Neural progenitor cell (in vitro differentiated cells): ENCODE measurements around the gene LHX4. TPM values are rescaled to one million over a fixed set of nuclear protein-coding genes. Genes with fewer than 3 reads are reported as not detected.
A peak's percentile ranks its signal among the peaks of the same experiment; 100 is the strongest.
"Not testable (repeated sequence)": the region's sequence is repeated elsewhere in the genome, so short reads cannot be mapped to it uniquely, and the experiment has no call there.

Source experiments
- DNase-seq: peaks from one replicate; pipeline ENCODE4 v3.0.0-alpha.2; 2016; ENCODE audit warnings: low spot score
- H2AFZ ChIP-seq: fragments of 200-600 bp; sonication (generic); replicated peaks from 2 replicates; pipeline ENCODE4 v1.6.1; 2016; ENCODE audit warnings: antibody characterized with exemption
- H3F3A ChIP-seq: fragments of 200-600 bp; sonication (generic); 2 replicates; pipeline ENCODE4 v1.6.1; 2016; ENCODE audit warnings: antibody characterized with exemption, low read depth
- H3K27ac ChIP-seq: fragments of 200-600 bp; sonication (generic); 2 replicates; pipeline ENCODE4 v1.5.1; 2016; ENCODE audit warnings: mild to moderate bottlenecking
- H3K27me3 ChIP-seq: fragments of 200-600 bp; sonication (generic); 2 replicates; pipeline ENCODE4 v1.6.1; 2016; ENCODE audit warnings: mild to moderate bottlenecking, moderate library complexity
- H3K36me3 ChIP-seq: fragments of 200-600 bp; sonication (generic); 2 replicates; pipeline ENCODE4 v1.5.1; 2016
- H3K4me1 ChIP-seq: fragments of 200-600 bp; sonication (generic); 2 replicates; pipeline ENCODE4 v1.6.1; 2016; ENCODE audit warnings: mixed run types
- H3K4me2 ChIP-seq: fragments of 200-600 bp; sonication (generic); 2 replicates; pipeline ENCODE4 v1.6.1; 2016
- H3K4me3 ChIP-seq: fragments of 200-600 bp; sonication (generic); 2 replicates; pipeline ENCODE4 v1.5.1; 2016
- H3K79me2 ChIP-seq: fragments of 200-600 bp; sonication (generic); 2 replicates; pipeline ENCODE4 v1.6.1; 2016; ENCODE audit warnings: low read depth
- H3K9ac ChIP-seq: fragments of 200-600 bp; sonication (generic); 2 replicates; pipeline ENCODE4 v1.6.1; 2016
- H3K9me3 ChIP-seq: fragments of 200-600 bp; sonication (generic); 2 replicates; pipeline ENCODE4 v1.5.1; 2016; ENCODE audit warnings: low read depth
- H4K20me1 ChIP-seq: fragments of 200-600 bp; sonication (generic); 2 replicates; pipeline ENCODE4 v1.6.1; 2016; ENCODE audit warnings: low read depth
- H3K27ac Mint-ChIP-seq: 3 replicates; pipeline ENCODE4 v1.8.0; 2021; ENCODE audit warnings: mixed read lengths
- H3K27me3 Mint-ChIP-seq: 2 replicates; pipeline ENCODE4 v1.8.0; 2022; ENCODE audit warnings: low read depth, mild to moderate bottlenecking, inconsistent platforms, moderate library complexity, mixed read lengths; ENCODE audit not compliant: insufficient read depth
- H3K36me3 Mint-ChIP-seq: 3 replicates; pipeline ENCODE4 v1.8.0; 2021; ENCODE audit warnings: mixed read lengths
- H3K4me1 Mint-ChIP-seq: 3 replicates; pipeline ENCODE4 v1.8.0; 2021; ENCODE audit warnings: mixed read lengths
- H3K4me3 Mint-ChIP-seq: 3 replicates; pipeline ENCODE4 v1.8.0; 2021; ENCODE audit warnings: mild to moderate bottlenecking, moderate library complexity, mixed read lengths
- H3K9me3 Mint-ChIP-seq: 3 replicates; pipeline ENCODE4 v1.8.0; 2020; ENCODE audit warnings: mixed read lengths
- CTCF ChIP-seq: fragments of 200-600 bp; sonication (generic); IDR thresholded peaks from 2 replicates; pipeline ENCODE4 v1.5.1; 2017; ENCODE audit warnings: antibody characterized with exemption, mild to moderate bottlenecking
- EZH2 ChIP-seq: fragments of 200-600 bp; sonication (generic); IDR thresholded peaks from 2 replicates; pipeline ENCODE4 v1.6.1; 2017; ENCODE audit warnings: antibody characterized with exemption, mild to moderate bottlenecking, moderate library complexity
- EZH2phosphoT487 ChIP-seq: fragments of 200-600 bp; sonication (generic); IDR thresholded peaks from 2 replicates; pipeline ENCODE4 v1.6.1; 2017; ENCODE audit warnings: antibody characterized with exemption
- total RNA-seq: library from RNA; depleted of rRNA; stranded (reverse); fragments of >200 nt; gene quantifications from 2 replicates; pipeline ENCODE4 v1.2.3, GENCODE V29; 2015; ENCODE audit warnings: low replicate concordance

Gene LHX4
- total RNA-seq, 1 donor from 2014 or later, result not detected

GRCh38 chr1:180198196-180198595 is 31.9 kb upstream of the LHX4 start:
- H3K27me3 ChIP-seq, result no peaks in the 10 kb centered on the region
- H3K9ac ChIP-seq, result no peak overlapping the region
- H3K27ac ChIP-seq, result no peak overlapping the region
- no peaks in the 10 kb centered on the region for H3K79me2 ChIP-seq
- H3K36me3 Mint-ChIP-seq, result peaks cover 4% of the 10 kb centered on the region
- H3K4me1 Mint-ChIP-seq, result peaks cover 13% of the 10 kb centered on the region
- no peak overlapping the region for H3K4me3 Mint-ChIP-seq
- peak; percentile 84 for DNase-seq
- H3K27ac Mint-ChIP-seq, result no peak overlapping the region
- no peaks in the 10 kb centered on the region for H3K9me3 Mint-ChIP-seq
- peaks cover 29% of the 10 kb centered on the region for H4K20me1 ChIP-seq
- no peaks in the 10 kb centered on the region for H3K9me3 ChIP-seq
- no peaks in the 10 kb centered on the region for H3K36me3 ChIP-seq
- peaks cover 18% of the 10 kb centered on the region for H3K27me3 Mint-ChIP-seq
- H3F3A ChIP-seq, result peaks cover 5% of the 10 kb centered on the region
- H3K4me3 ChIP-seq, result no peak overlapping the region
- H3K4me2 ChIP-seq, result peak overlapping the region; percentile 26
- peaks cover 19% of the 10 kb centered on the region for H3K4me1 ChIP-seq
- H2AFZ ChIP-seq, result no peak overlapping the region
- TF ChIP-seq EZH2 (no peak), EZH2phosphoT487 (no peak)

GRCh38 chr1:180198611-180199010 is 31.5 kb upstream of the LHX4 start:
- Histone ChIP-seq H3K4me2 (peak overlapping the region; percentile 26), H3K4me3 (no peak overlapping the region), H3K9ac (no peak overlapping the region), H3K79me2 (no peaks in the 10 kb centered on the region), H2AFZ (no peak overlapping the region), H3F3A (peaks cover 5% of the 10 kb centered on the region), H3K4me1 (peaks cover 19% of the 10 kb centered on the region), H3K9me3 (no peaks in the 10 kb centered on the region), H3K27ac (no peak overlapping the region), H3K27me3 (no peaks in the 10 kb centered on the region), H4K20me1 (peaks cover 29% of the 10 kb centered on the region), H3K36me3 (no peaks in the 10 kb centered on the region)
- no peak for TF ChIP-seq CTCF
- no peak for TF ChIP-seq EZH2
- no peak for TF ChIP-seq EZH2phosphoT487
- H3K4me1 Mint-ChIP-seq, result peaks cover 13% of the 10 kb centered on the region
- peaks cover 18% of the 10 kb centered on the region for H3K27me3 Mint-ChIP-seq
- H3K27ac Mint-ChIP-seq, result no peak overlapping the region
- H3K4me3 Mint-ChIP-seq, result no peak overlapping the region
- DNase-seq, result no peak
- peaks cover 4% of the 10 kb centered on the region for H3K36me3 Mint-ChIP-seq
- H3K9me3 Mint-ChIP-seq, result no peaks in the 10 kb centered on the region

GRCh38 chr1:180199018-180199417 is 31.0 kb upstream of the LHX4 start:
- Histone ChIP-seq H3K4me1 (peaks cover 19% of the 10 kb centered on the region), H2AFZ (no peak overlapping the region), H3K9me3 (no peaks in the 10 kb centered on the region), H3K36me3 (no peaks in the 10 kb centered on the region), H3K9ac (no peak overlapping the region), H3K27ac (no peak overlapping the region), H3K79me2 (no peaks in the 10 kb centered on the region), H3K27me3 (no peaks in the 10 kb centered on the region), H3K4me3 (no peak overlapping the region), H3K4me2 (no peak overlapping the region), H4K20me1 (peaks cover 29% of the 10 kb centered on the region), H3F3A (peaks cover 5% of the 10 kb centered on the region)
- H3K36me3 Mint-ChIP-seq, result peaks cover 4% of the 10 kb centered on the region
- TF ChIP-seq EZH2phosphoT487, result no peak
- no peak for TF ChIP-seq CTCF
- no peak for TF ChIP-seq EZH2
- no peak for DNase-seq
- H3K4me1 Mint-ChIP-seq, result peaks cover 13% of the 10 kb centered on the region
- no peak overlapping the region for H3K27ac Mint-ChIP-seq
- H3K4me3 Mint-ChIP-seq, result no peak overlapping the region
- H3K9me3 Mint-ChIP-seq, result no peaks in the 10 kb centered on the region
- peaks cover 18% of the 10 kb centered on the region for H3K27me3 Mint-ChIP-seq

DNA sequence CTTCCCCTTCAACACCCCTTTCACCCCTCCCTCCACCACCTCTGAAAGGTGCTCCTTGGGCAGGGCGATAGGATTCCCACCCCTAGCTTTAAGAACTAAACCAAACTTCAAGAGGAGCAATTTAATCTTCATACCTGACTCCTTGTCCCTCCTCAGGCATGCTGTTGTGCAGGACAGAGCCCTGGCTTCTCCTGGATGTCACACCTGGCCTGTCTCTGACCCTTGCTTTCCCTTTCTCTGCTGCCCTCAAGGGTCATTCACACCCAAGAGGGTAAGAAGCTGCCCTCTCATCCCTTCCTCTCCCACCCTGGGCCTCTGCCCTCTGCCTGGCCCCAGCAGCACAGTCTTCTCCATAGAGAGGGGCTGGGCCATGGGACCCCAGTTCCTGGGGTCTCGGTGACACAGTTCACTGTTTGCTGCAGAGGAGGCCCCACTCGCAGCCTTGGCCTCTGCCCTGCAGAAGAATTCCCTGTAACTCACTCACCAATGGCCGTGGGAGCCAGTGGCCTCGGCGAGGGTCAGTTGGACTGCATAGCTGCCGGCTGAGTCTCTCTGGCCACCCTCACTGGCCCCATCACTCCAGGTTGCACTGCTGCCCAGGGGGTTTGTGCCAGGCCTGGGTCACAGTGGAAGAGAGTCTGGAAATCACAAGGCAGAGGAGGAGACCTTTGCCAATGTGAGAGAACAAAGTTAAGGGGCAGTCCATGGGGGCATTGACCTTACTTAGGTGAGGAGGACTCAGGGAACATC is 28.4 kb upstream of the LHX4 start:
- Histone ChIP-seq H2AFZ (no peak overlapping the region), H3F3A (peaks cover 5% of the 10 kb centered on the region), H3K4me2 (no peak overlapping the region), H3K79me2 (no peaks in the 10 kb centered on the region), H4K20me1 (peaks cover 28% of the 10 kb centered on the region), H3K9me3 (no peaks in the 10 kb centered on the region), H3K4me3 (no peak overlapping the region), H3K9ac (no peak overlapping the region), H3K36me3 (no peaks in the 10 kb centered on the region), H3K27me3 (no peaks in the 10 kb centered on the region), H3K27ac (no peak overlapping the region), H3K4me1 (peaks cover 19% of the 10 kb centered on the region)
- TF ChIP-seq EZH2 (no peak), EZH2phosphoT487 (no peak), CTCF (no peak)
- Mint-ChIP-seq H3K9me3 (no peaks in the 10 kb centered on the region), H3K4me1 (peaks cover 7% of the 10 kb centered on the region), H3K4me3 (no peak overlapping the region), H3K36me3 (no peaks in the 10 kb centered on the region), H3K27ac (no peak overlapping the region), H3K27me3 (peaks cover 15% of the 10 kb centered on the region)
- no peak for DNase-seq

GRCh38 chr1:180202588-180202987 is 27.5 kb upstream of the LHX4 start:
- H3K27ac ChIP-seq, H3K4me2 ChIP-seq, H3K9me3 Mint-ChIP-seq, H2AFZ ChIP-seq, H3K36me3 ChIP-seq, H3K4me3 ChIP-seq, H3K4me1 Mint-ChIP-seq, H3K9ac ChIP-seq, H3K27me3 ChIP-seq, DNase-seq, H3F3A ChIP-seq, H3K79me2 ChIP-seq, H3K36me3 Mint-ChIP-seq, H3K4me3 Mint-ChIP-seq, H3K27ac Mint-ChIP-seq, H3K9me3 ChIP-seq: not testable (repeated sequence)
- H3K27me3 Mint-ChIP-seq, result peaks cover 18% of the 10 kb centered on the region
- Histone ChIP-seq H3K4me1 (peaks cover 12% of the 10 kb centered on the region), H4K20me1 (peaks cover 19% of the 10 kb centered on the region)
